Neural cell (in vitro differentiated cells): ENCODE results near the gene SELENOO. TPM values are rescaled to one million over a fixed set of nuclear protein-coding genes. Genes with fewer than 3 reads are reported as not detected.

Experiments
- H2AFZ ChIP-seq: fragments of 200-600, 300-800 bp; sonication (generic), shearing (Covaris generic); 2 replicates; pipeline ENCODE4 v1.6.0; 2014; ENCODE audit warnings: low read depth, mild to moderate bottlenecking, antibody characterized with exemption, low read length, moderate library complexity
- H3F3A ChIP-seq: fragments of 200-600 bp; shearing (Covaris generic); 2 replicates; pipeline ENCODE4 v1.6.1; 2016; ENCODE audit warnings: mild to moderate bottlenecking, moderate library complexity, mixed read lengths, antibody characterized with exemption, low read length; ENCODE audit not compliant: insufficient read depth, poor library complexity, severe bottlenecking
- H3K27ac ChIP-seq: fragments of 200-600, 300-800 bp; sonication (generic), shearing (Covaris generic); 2 replicates; pipeline ENCODE4 v1.5.1; 2014; ENCODE audit warnings: mild to moderate bottlenecking, low read length, moderate library complexity
- H3K27me3 ChIP-seq: fragments of 300-800, 200-600 bp; sonication (generic), shearing (Covaris generic); 2 replicates; pipeline ENCODE4 v1.6.0; 2014; ENCODE audit warnings: mild to moderate bottlenecking, low read depth, low read length, moderate library complexity; ENCODE audit not compliant: insufficient read depth
- H3K36me3 ChIP-seq: fragments of 300-800, 200-600 bp; sonication (generic), shearing (Covaris generic); 2 replicates; pipeline ENCODE4 v1.5.1; 2014; ENCODE audit warnings: mild to moderate bottlenecking, antibody characterized with exemption, low read length, moderate library complexity; ENCODE audit not compliant: insufficient read depth
- H3K4me2 ChIP-seq: fragments of 300-800, 200-600 bp; sonication (generic), shearing (Covaris generic); 2 replicates; pipeline ENCODE4 v1.6.0; 2014; ENCODE audit warnings: mild to moderate bottlenecking, low read length
- H3K4me3 ChIP-seq: fragments of 300-800, 200-600 bp; sonication (generic), shearing (Covaris generic); 2 replicates; pipeline ENCODE4 v1.5.1; 2014; ENCODE audit warnings: mild to moderate bottlenecking, low read length, moderate library complexity
- H3K79me2 ChIP-seq: fragments of 200-600 bp; shearing (Covaris generic); replicated peaks from 2 replicates; pipeline ENCODE4 v1.6.0; 2014; ENCODE audit warnings: mild to moderate bottlenecking, low read length, moderate library complexity; ENCODE audit not compliant: insufficient read depth
- H3K9ac ChIP-seq: fragments of 300-800, 200-600 bp; sonication (generic), shearing (Covaris generic); 2 replicates; pipeline ENCODE4 v1.6.1; 2016; ENCODE audit warnings: mild to moderate bottlenecking, low read length, mixed read lengths
- H3K9me2 ChIP-seq: fragments of 200-600 bp; shearing (Covaris generic); 2 replicates; pipeline ENCODE4 v1.6.1; 2016; ENCODE audit warnings: mild to moderate bottlenecking, low read length, mixed read lengths; ENCODE audit not compliant: insufficient read depth
- H3K9me3 ChIP-seq: fragments of 200-600, 300-800 bp; sonication (generic), shearing (Covaris generic); 2 replicates; pipeline ENCODE4 v1.6.1; 2016; ENCODE audit warnings: mild to moderate bottlenecking, mixed run types, low read length, moderate library complexity, mixed read lengths
- H4K20me1 ChIP-seq: fragments of 200-600 bp; shearing (Covaris generic); 2 replicates; pipeline ENCODE4 v1.6.1; 2016; ENCODE audit warnings: mild to moderate bottlenecking, mixed run types; ENCODE audit not compliant: insufficient read depth
- EP300 ChIP-seq: fragments of 450-650 bp; conservative IDR thresholded peaks from 2 replicates; pipeline ENCODE4 v1.6.1; 2014; ENCODE audit warnings: antibody characterized with exemption, mild to moderate bottlenecking, moderate library complexity; ENCODE audit not compliant: poor library complexity, severe bottlenecking
- EZH2 ChIP-seq: fragments of 200-600, 300-800 bp; shearing (Covaris generic), sonication (generic); IDR thresholded peaks from 2 replicates; pipeline ENCODE4 v1.6.1; 2014; ENCODE audit warnings: antibody characterized with exemption, low read length, borderline replicate concordance, mild to moderate bottlenecking; ENCODE audit not compliant: insufficient read depth, poor library complexity, severe bottlenecking
- MXI1 ChIP-seq: fragments of 450-650 bp; conservative IDR thresholded peaks from 2 replicates; pipeline ENCODE4 v1.6.1; 2014; ENCODE audit warnings: antibody characterized with exemption, mild to moderate bottlenecking; ENCODE audit not compliant: poor library complexity, severe bottlenecking
- POLR2AphosphoS5 ChIP-seq: IDR thresholded peaks from 2 replicates; pipeline ENCODE4 v1.6.1; 2012
- RAD21 ChIP-seq: fragments of 450-650 bp; conservative IDR thresholded peaks from 2 replicates; pipeline ENCODE4 v1.6.1; 2014; ENCODE audit warnings: antibody characterized with exemption, mild to moderate bottlenecking, moderate library complexity
- SMC3 ChIP-seq: fragments of 450-650 bp; conservative IDR thresholded peaks from 2 replicates; pipeline ENCODE4 v1.6.1; 2014; ENCODE audit warnings: antibody characterized with exemption, mild to moderate bottlenecking, moderate library complexity; ENCODE audit not compliant: poor library complexity
- TAF1 ChIP-seq: IDR thresholded peaks from 2 replicates; pipeline ENCODE4 v1.6.1; 2012; ENCODE audit warnings: low read depth
- polyA plus RNA-seq: library from polyadenylated mRNA; depleted of rRNA; stranded (reverse); fragments of >200 nt; gene quantifications from 2 replicates; pipeline ENCODE4 v1.2.3, GENCODE V29; 2014
- TF ChIP-seq, protein P1 (sequence below): fragments of 450-650 bp; IDR thresholded peaks from 2 replicates; pipeline ENCODE4 v1.5.1; 2014; ENCODE audit warnings: antibody characterized with exemption, mild to moderate bottlenecking, moderate library complexity; ENCODE audit not compliant: poor library complexity, severe bottlenecking
- TF ChIP-seq, protein P2 (sequence below): IDR thresholded peaks from 2 replicates; pipeline ENCODE4 v1.6.1; 2012; ENCODE audit warnings: borderline replicate concordance

Gene SELENOO
- polyA plus RNA-seq, 1 donor from 2014 or later = 42.0 TPM

DNA sequence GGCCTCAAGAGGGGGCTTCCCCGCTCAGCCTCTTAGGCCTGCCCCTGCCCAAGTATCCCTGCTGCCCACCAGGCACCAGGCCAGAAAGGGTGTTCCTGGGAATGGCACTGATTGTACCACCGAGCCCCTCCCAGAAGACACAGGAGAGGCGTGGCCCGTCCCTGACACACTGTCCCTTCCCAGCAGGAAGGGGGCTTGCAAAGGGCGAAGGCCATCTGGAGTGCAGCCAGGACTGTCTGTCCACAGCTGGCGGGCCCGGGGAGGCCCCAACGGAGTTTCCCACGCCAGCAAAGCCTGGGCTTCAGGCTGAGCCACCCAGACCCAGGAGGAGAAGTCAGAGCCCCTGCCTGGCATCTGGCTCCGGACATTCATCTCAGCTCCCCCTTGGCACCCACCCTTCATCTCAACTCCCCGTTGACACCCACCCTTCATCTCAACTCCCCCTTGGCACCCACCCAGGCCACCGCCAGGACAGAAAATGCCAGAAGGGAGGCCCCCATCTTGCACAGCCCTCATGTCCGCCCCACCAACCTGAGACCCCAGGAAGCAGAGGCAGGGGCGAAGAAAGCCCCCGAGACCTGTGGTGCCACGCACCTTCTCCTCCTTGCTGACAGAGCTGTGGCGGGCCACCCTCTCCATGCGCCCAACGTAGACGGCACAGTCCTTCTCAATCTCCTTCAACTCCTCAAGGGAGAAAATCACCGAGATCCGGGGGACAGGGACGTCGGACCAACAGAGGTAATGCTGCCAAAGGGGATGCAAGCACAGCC is 24.6 kb downstream of the SELENOO start:
- Histone ChIP-seq H3K79me2 (no peaks in the 10 kb centered on the region), H3K4me2 (no peak overlapping the region), H2AFZ (no peak overlapping the region), H3K4me3 (no peak overlapping the region), H3K27ac (no peak overlapping the region), H3K9me2 (no peaks in the 10 kb centered on the region), H3K9me3 (no peaks in the 10 kb centered on the region), H3K9ac (no peak overlapping the region), H4K20me1 (no peaks in the 10 kb centered on the region), H3K27me3 (no peaks in the 10 kb centered on the region), H3K36me3 (no peaks in the 10 kb centered on the region), H3F3A (no peaks in the 10 kb centered on the region)
- no peak for TF ChIP-seq TAF1
- no peak for TF ChIP-seq EZH2
- TF ChIP-seq RAD21 = no peak
- TF ChIP-seq MXI1 = no peak
- TF ChIP-seq, protein P1, sequence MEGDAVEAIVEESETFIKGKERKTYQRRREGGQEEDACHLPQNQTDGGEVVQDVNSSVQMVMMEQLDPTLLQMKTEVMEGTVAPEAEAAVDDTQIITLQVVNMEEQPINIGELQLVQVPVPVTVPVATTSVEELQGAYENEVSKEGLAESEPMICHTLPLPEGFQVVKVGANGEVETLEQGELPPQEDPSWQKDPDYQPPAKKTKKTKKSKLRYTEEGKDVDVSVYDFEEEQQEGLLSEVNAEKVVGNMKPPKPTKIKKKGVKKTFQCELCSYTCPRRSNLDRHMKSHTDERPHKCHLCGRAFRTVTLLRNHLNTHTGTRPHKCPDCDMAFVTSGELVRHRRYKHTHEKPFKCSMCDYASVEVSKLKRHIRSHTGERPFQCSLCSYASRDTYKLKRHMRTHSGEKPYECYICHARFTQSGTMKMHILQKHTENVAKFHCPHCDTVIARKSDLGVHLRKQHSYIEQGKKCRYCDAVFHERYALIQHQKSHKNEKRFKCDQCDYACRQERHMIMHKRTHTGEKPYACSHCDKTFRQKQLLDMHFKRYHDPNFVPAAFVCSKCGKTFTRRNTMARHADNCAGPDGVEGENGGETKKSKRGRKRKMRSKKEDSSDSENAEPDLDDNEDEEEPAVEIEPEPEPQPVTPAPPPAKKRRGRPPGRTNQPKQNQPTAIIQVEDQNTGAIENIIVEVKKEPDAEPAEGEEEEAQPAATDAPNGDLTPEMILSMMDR = no peak
- TF ChIP-seq EP300 = no peak
- TF ChIP-seq POLR2AphosphoS5 = no peak
- TF ChIP-seq SMC3 = no peak
- TF ChIP-seq, protein P2, sequence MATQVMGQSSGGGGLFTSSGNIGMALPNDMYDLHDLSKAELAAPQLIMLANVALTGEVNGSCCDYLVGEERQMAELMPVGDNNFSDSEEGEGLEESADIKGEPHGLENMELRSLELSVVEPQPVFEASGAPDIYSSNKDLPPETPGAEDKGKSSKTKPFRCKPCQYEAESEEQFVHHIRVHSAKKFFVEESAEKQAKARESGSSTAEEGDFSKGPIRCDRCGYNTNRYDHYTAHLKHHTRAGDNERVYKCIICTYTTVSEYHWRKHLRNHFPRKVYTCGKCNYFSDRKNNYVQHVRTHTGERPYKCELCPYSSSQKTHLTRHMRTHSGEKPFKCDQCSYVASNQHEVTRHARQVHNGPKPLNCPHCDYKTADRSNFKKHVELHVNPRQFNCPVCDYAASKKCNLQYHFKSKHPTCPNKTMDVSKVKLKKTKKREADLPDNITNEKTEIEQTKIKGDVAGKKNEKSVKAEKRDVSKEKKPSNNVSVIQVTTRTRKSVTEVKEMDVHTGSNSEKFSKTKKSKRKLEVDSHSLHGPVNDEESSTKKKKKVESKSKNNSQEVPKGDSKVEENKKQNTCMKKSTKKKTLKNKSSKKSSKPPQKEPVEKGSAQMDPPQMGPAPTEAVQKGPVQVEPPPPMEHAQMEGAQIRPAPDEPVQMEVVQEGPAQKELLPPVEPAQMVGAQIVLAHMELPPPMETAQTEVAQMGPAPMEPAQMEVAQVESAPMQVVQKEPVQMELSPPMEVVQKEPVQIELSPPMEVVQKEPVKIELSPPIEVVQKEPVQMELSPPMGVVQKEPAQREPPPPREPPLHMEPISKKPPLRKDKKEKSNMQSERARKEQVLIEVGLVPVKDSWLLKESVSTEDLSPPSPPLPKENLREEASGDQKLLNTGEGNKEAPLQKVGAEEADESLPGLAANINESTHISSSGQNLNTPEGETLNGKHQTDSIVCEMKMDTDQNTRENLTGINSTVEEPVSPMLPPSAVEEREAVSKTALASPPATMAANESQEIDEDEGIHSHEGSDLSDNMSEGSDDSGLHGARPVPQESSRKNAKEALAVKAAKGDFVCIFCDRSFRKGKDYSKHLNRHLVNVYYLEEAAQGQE = no peak

DNA sequence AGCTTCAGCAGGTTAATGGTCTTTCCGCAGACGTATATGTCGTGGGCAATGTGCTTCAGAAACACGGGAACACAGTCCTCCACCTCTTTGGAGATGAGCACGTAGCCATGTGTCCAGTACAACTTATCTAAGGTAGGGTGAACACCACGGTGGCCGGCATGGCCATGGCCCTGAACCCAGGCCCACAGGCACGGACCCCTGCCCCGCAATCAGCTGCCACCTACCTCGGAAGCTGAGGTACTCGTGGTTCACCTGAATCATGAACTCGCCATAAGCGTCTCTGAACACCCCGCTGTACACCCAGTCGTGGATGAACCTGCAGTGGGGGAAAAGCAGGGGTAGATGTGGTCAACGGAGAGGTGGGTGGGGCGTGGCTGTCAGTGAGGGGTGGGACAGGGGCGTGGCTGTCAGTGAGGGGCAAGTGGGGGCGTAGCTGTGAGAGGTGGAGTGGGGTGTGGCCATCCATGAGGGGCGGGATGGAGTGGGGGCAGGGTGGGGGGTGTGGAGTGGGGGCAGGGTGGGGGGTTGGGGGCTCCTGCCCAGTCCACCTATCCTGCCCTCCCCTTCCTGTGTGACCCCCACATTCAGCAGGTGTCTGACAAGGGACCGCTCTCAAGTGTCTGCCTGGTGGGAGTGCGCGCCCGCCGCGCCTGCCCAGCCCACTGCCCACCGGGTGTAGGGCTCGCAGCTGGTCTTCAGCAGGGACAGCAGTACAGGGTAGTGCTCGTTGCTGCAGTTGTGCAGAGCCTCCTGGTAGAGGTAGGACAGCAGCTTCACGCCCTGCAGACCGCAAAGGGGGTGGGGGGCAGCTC is 25.5 kb downstream of the SELENOO start:
- Histone ChIP-seq H3K9me3 (no peaks in the 10 kb centered on the region), H3K4me3 (no peak overlapping the region), H3K79me2 (no peaks in the 10 kb centered on the region), H4K20me1 (no peaks in the 10 kb centered on the region), H3K36me3 (no peaks in the 10 kb centered on the region), H3F3A (no peaks in the 10 kb centered on the region), H3K4me2 (no peak overlapping the region), H3K27ac (no peak overlapping the region), H3K9ac (no peak overlapping the region), H3K9me2 (no peaks in the 10 kb centered on the region), H2AFZ (no peak overlapping the region), H3K27me3 (no peaks in the 10 kb centered on the region)
- TF ChIP-seq MXI1 = no peak
- TF ChIP-seq, protein P2 = no peak
- TF ChIP-seq, protein P1 = no peak
- no peak for TF ChIP-seq EP300
- TF ChIP-seq POLR2AphosphoS5 = no peak
- no peak for TF ChIP-seq RAD21
- TF ChIP-seq EZH2 = no peak
- TF ChIP-seq TAF1 = no peak
- TF ChIP-seq SMC3 = no peak
